SU-DHL-6 (cell line): Measurements from ENCODE around the gene MRPS25.

Experiments
- EZH2phosphoT487 ChIP-seq: fragments of 200-600 bp; sonication (generic), shearing (Covaris generic); conservative IDR thresholded peaks from 2 replicates; pipeline ENCODE4 v1.6.1; 2018; ENCODE audit warnings: mild to moderate bottlenecking, antibody characterized with exemption, low read length, moderate library complexity, mixed read lengths
- TF ChIP-seq, protein P1 (sequence below): fragments of 200-600 bp; sonication (generic); IDR thresholded peaks from one replicate; pipeline ENCODE4 v1.5.1; 2017; ENCODE audit warnings: antibody characterized with exemption, mild to moderate bottlenecking, low read length, moderate library complexity; ENCODE audit not compliant: insufficient read depth, poor library complexity, severe bottlenecking

DNA sequence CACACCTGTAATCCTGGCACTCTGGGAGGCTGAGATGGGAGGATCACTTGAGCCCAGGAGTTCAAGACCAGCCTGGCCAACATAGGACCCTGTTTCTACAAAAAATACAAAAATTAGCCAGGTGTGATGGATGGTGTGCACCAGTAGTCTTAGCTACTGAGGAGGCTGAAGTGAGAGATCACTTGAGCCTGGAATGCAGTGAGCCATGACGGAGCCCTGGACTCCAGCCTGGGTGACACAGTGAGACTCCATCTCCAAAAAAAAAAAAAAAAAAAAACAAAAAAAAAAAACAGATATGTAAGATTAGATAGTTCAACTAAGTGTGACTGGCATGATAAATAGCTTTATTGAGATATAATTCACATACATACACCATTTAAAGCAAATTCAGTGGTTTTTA is 24.1 kb upstream of the MRPS25 start:
- TF ChIP-seq, protein P1, sequence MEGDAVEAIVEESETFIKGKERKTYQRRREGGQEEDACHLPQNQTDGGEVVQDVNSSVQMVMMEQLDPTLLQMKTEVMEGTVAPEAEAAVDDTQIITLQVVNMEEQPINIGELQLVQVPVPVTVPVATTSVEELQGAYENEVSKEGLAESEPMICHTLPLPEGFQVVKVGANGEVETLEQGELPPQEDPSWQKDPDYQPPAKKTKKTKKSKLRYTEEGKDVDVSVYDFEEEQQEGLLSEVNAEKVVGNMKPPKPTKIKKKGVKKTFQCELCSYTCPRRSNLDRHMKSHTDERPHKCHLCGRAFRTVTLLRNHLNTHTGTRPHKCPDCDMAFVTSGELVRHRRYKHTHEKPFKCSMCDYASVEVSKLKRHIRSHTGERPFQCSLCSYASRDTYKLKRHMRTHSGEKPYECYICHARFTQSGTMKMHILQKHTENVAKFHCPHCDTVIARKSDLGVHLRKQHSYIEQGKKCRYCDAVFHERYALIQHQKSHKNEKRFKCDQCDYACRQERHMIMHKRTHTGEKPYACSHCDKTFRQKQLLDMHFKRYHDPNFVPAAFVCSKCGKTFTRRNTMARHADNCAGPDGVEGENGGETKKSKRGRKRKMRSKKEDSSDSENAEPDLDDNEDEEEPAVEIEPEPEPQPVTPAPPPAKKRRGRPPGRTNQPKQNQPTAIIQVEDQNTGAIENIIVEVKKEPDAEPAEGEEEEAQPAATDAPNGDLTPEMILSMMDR = no peak
- no peak for TF ChIP-seq EZH2phosphoT487
